Measurements from ENCODE around the gene RAET1E.
"Not testable (repeated sequence)": the region's sequence is repeated elsewhere in the genome, so short reads cannot be mapped to it uniquely, and the experiment has no call there.

The RAET1E gene

GRCh38 chr6:149861603-149862423 lies 36.1 kb downstream of the RAET1E start:
- no peak for DNase-seq (ENCODE audit: low read depth in 2 of 2)

GRCh38 chr6:149860834-149861602 lies 36.9 kb downstream of the RAET1E start:
- DNase-seq (ENCODE audit: low read depth in 2 of 2), result no peak

GRCh38 chr6:149860513-149860833 lies 37.4 kb downstream of the RAET1E start:
- no peak for DNase-seq (ENCODE audit: low read depth in 2 of 2)

- DNase-seq (ENCODE audit: low read depth in 2 of 2), result no peak
Observed at GRCh38 chr6:149859938-149860337, 38.0 kb downstream of the RAET1E start.

GRCh38 chr6:149859368-149859767 lies 38.5 kb downstream of the RAET1E start:
- no peak for DNase-seq (ENCODE audit: low read depth in 2 of 2)

- no peak for DNase-seq (ENCODE audit: low read depth in 2 of 2)
Observed at GRCh38 chr6:149857541-149857940, 40.4 kb downstream of the RAET1E start.

- DNase-seq (ENCODE audit: low read depth in 2 of 2), result no peak
Observed at GRCh38 chr6:149856256-149856994, 41.5 kb downstream of the RAET1E start.

GRCh38 chr6:149855741-149856140 lies 42.2 kb downstream of the RAET1E start:
- no peak for DNase-seq (ENCODE audit: low read depth in 2 of 2)

GRCh38 chr6:149855040-149855654 lies 42.8 kb downstream of the RAET1E start:
- no peak for DNase-seq (ENCODE audit: low read depth in 2 of 2)

GRCh38 chr6:149854532-149854931 lies 43.4 kb downstream of the RAET1E start:
- DNase-seq (ENCODE audit: low read depth in 2 of 2), result no peak

GRCh38 chr6:149854017-149854416 lies 43.9 kb downstream of the RAET1E start:
- not testable (repeated sequence) for DNase-seq (ENCODE audit: low read depth in 2 of 2)

GRCh38 chr6:149852881-149853280 lies 45.0 kb downstream of the RAET1E start:
- no peak for DNase-seq (ENCODE audit: low read depth in 2 of 2)

GRCh38 chr6:149852180-149852579 lies 45.7 kb downstream of the RAET1E start:
- DNase-seq (ENCODE audit: low read depth in 2 of 2), result no peak

- no peak for DNase-seq (ENCODE audit: low read depth in 2 of 2)
Observed at GRCh38 chr6:149851461-149852110, 46.3 kb downstream of the RAET1E start.

GRCh38 chr6:149848343-149848742 lies 49.6 kb downstream of the RAET1E start:
- not testable (repeated sequence) for DNase-seq (ENCODE audit: low read depth in 2 of 2)

Measured in stimulated activated CD4-positive, alpha-beta T cell treated with anti-CD3 and anti-CD28 coated beads, Interleukin-4, amount 100 ng/mL, for 48 hours (primary cell).